DND-41 (cell line): ENCODE results near the gene CKLF.

Experiments
- EZH2 ChIP-seq: IDR thresholded peaks from 3 replicates; pipeline ENCODE4 v1.6.1; 2012; ENCODE audit warnings: borderline replicate concordance, low read depth, mild to moderate bottlenecking, moderate library complexity, low read length, inconsistent platforms; ENCODE audit not compliant: severe bottlenecking
- TF ChIP-seq, protein P1 (sequence below): IDR thresholded peaks from 2 replicates; pipeline ENCODE4 v1.5.1; 2012; ENCODE audit warnings: borderline replicate concordance, low read length, moderate library complexity, mild to moderate bottlenecking; ENCODE audit not compliant: poor library complexity, severe bottlenecking; ENCODE audit errors: extremely low read depth

DNA sequence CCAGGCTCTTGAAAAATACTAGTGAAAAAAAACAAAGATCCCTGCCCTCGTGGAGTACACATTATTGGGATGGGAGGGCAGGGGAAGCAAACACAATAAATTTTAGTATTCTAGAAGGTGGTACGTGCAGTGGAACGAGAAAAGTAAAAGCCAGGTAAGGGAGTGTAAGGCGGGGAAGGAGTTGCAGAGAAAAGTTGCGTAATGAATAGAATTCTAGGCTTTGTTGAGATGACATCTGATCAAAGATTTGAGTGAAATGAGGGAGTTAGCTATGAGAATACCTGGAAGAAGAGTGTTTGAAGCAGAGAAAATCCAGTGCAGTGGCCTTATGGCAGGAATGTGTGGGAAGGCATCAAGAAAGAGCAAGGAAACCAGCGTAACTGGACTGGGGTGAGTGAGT lies 2.1 kb downstream of the CKLF start:
- no peak for TF ChIP-seq EZH2
- TF ChIP-seq, protein P1, sequence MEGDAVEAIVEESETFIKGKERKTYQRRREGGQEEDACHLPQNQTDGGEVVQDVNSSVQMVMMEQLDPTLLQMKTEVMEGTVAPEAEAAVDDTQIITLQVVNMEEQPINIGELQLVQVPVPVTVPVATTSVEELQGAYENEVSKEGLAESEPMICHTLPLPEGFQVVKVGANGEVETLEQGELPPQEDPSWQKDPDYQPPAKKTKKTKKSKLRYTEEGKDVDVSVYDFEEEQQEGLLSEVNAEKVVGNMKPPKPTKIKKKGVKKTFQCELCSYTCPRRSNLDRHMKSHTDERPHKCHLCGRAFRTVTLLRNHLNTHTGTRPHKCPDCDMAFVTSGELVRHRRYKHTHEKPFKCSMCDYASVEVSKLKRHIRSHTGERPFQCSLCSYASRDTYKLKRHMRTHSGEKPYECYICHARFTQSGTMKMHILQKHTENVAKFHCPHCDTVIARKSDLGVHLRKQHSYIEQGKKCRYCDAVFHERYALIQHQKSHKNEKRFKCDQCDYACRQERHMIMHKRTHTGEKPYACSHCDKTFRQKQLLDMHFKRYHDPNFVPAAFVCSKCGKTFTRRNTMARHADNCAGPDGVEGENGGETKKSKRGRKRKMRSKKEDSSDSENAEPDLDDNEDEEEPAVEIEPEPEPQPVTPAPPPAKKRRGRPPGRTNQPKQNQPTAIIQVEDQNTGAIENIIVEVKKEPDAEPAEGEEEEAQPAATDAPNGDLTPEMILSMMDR: no peak
